Adrenal gland (tissue), 12 donors: ENCODE results near the gene TBX3. TPM values are rescaled to one million over a fixed set of nuclear protein-coding genes. Genes with fewer than 3 reads are reported as not detected.

Experiments used
- DNase-seq, 7 donors: peaks; one replicate each; pipeline ENCODE4 v3.0.0-alpha.2; 2019 to 2020
- H3K27ac ChIP-seq, 5 donors: fragments of 200-600 bp; sonication (generic) in 4 of 5; 1 replicate in 3 of 5; 2 replicates in 2 of 5; pipeline versions ENCODE4 v1.5.1 to v1.8.0; 2016 to 2020; ENCODE audit warnings: mild to moderate bottlenecking in 1 of 5
- H3K27me3 ChIP-seq: fragments of 200-600 bp; 2 replicates; pipeline ENCODE4 v1.8.0; 2021
- H3K36me3 ChIP-seq, 2 donors: fragments of 200-600 bp; replicated peaks in 1 of 2; 1 replicate in 1 of 2; 2 replicates in 1 of 2; pipeline versions ENCODE4 v1.5.1 to v1.8.0; 2018 to 2022
- H3K4me1 ChIP-seq, 2 donors: fragments of 200-600 bp; replicated peaks in 1 of 2; 1 replicate in 1 of 2; 2 replicates in 1 of 2; pipeline versions ENCODE4 v1.5.1 to v1.8.0; 2018 to 2021
- H3K4me3 ChIP-seq, 4 donors: fragments of 200-600 bp; sonication (generic) in 3 of 4; one replicate each; pipeline ENCODE4 v1.5.1; 2016 to 2018
- H3K9me3 ChIP-seq, 3 donors: fragments of 200-600 bp; sonication (generic) in 1 of 3; replicated peaks in 1 of 3; 1 replicate in 2 of 3; 2 replicates in 1 of 3; pipeline versions ENCODE4 v1.5.1 to v1.8.0; 2016 to 2021
- CTCF ChIP-seq, 6 experiments: fragments of 450-650 bp in 4 of 6; fragments of 200-600 bp in 2 of 6; sonication (generic) in 1 of 6; IDR thresholded peaks; 1 replicate in 5 of 6; 2 replicates in 1 of 6; pipeline versions ENCODE4 v1.5.1 to v1.8.0; 2016 to 2021; ENCODE audit warnings: antibody characterized with exemption in 6 of 6, mild to moderate bottlenecking in 2 of 6, moderate library complexity in 1 of 6
- POLR2A ChIP-seq, 2 donors: fragments of 450-650 bp; IDR thresholded peaks; one replicate each; pipeline ENCODE4 v1.6.1; 2017; ENCODE audit warnings: antibody characterized with exemption in 2 of 2, mild to moderate bottlenecking in 2 of 2, moderate library complexity in 1 of 2
- WGBS, 4 donors: extraction: QIAGEN DNeasy Blood & Tissue Kit in 2 of 4; methylation state at CpG; one replicate each; pipeline versions ENCODE4 v1.1.5 to v1.1.7; 2013 to 2017; 5-methylcytosine and 5-hydroxymethylcytosine counted together
- intact Hi-C, 2 donors: fragments of 100-400 bp; cut with DNase I; formaldehyde crosslinking; loops; one replicate each; pipeline versions ENCODE4 v1.14.1 to v1.15.0; 2022 to 2023
- polyA plus RNA-seq, 3 donors: library from polyadenylated mRNA; stranded (reverse); fragments of 200-250 nt in 2 of 3; fragments of 350-450 nt in 1 of 3; fragmentation: Illumina TruSeq in 1 of 3; extraction: RNeasy Lipid Tissue Mini Kit (QIAGEN cat#74804) in 1 of 3; gene quantifications; one replicate each; pipeline ENCODE4 v1.2.3, GENCODE V29; 2013 to 2014
- total RNA-seq, 9 donors: library from RNA; depleted of rRNA in 4 of 9; stranded (reverse); fragments of >200 nt in 4 of 9; fragments of 120-200 nt in 1 of 9; fragmentation: NEBNext Ultra II Directional in 1 of 9; extraction: Animal tissue kit (Norgen Biotek cat#: 25700) in 1 of 9; gene quantifications; one replicate each; pipeline versions ENCODE4 v1.1.0 to v1.2.4, GENCODE V29; 2013 to 2023
- donor health status: healthy with polysubstance abuse.
- donor health status: Bipolar disorder and iron deficiency.
- donor health status: DM: yes; HTN: yes; CAD: no.
- donor health status: DM: no; HTN: no; CAD: no.
- donor health status: DM: no; HTN: no; CAD: no.
- donor health status: DM: yes; HTN: yes; CAD: no.

The TBX3 gene
- total and polyA plus RNA-seq, 12 donors = 156 to 602 (median 354) TPM

- peaks cover 0 to 4% of the 10 kb centered on the region in 2 donors for H3K4me1 ChIP-seq
Observed at GRCh38 chr12:114700392-114701103, 16.6 kb upstream of the TBX3 start.

GRCh38 chr12:114698566-114699163 is 14.7 kb upstream of the TBX3 start:
- Histone ChIP-seq H3K4me3 (peak overlapping the region in 1 of 4 donors; percentile 42), H3K4me1 (peaks cover 0 to 13% of the 10 kb centered on the region in 2 donors), H3K27ac (no peak overlapping the region), H3K36me3 (no peaks in the 10 kb centered on the region), H3K27me3 (peaks cover 7% of the 10 kb centered on the region), H3K9me3 (no peaks in the 10 kb centered on the region)
- WGBS, 4 donors = 50 to 62% (median 54%) methylated on average over 6 of the region's 6 CpGs
- TF ChIP-seq POLR2A (IDR thresholded peaks at IDR 0.05) (no peak), CTCF (IDR thresholded peaks at IDR 0.05) (no peak)
- DNase-seq = no peak
- intact Hi-C loops = no loop called here

More at GRCh38 chr12:114700392-114701103, 16.6 kb upstream of the TBX3 start:
- no peaks in the 10 kb centered on the region for H3K36me3 ChIP-seq
- intact Hi-C loops = no loop called here
- 55 to 68% (median 58%) methylated on average over 30 to 33 of the region's 33 CpGs for WGBS, 4 donors
- H3K27ac ChIP-seq = no peak overlapping the region
- no peak overlapping the region for H3K4me3 ChIP-seq
- no peaks in the 10 kb centered on the region for H3K9me3 ChIP-seq
- peaks cover 7% of the 10 kb centered on the region for H3K27me3 ChIP-seq
- no peak for DNase-seq
- no peak for TF ChIP-seq CTCF (IDR thresholded peaks at IDR 0.05)
- TF ChIP-seq POLR2A (IDR thresholded peaks at IDR 0.05) = no peak

GRCh38 chr12:114697741-114698565 is 14.0 kb upstream of the TBX3 start:
- peak in 1 of 7 donors; percentile 10 for DNase-seq
- H3K36me3 ChIP-seq = no peaks in the 10 kb centered on the region
- peak overlapping the region in 2 of 4 donors; percentile 7 to 42 for H3K4me3 ChIP-seq
- 38 to 43% (median 42%) methylated on average over 50 to 55 of the region's 55 CpGs for WGBS, 4 donors
- no peak overlapping the region for H3K27ac ChIP-seq
- no peaks in the 10 kb centered on the region for H3K9me3 ChIP-seq
- TF ChIP-seq POLR2A (IDR thresholded peaks at IDR 0.05) (no peak), CTCF (IDR thresholded peaks at IDR 0.05) (no peak)
- H3K27me3 ChIP-seq = peaks cover 7% of the 10 kb centered on the region
- intact Hi-C loops = no loop called here
- peaks cover 0 to 13% of the 10 kb centered on the region in 2 donors for H3K4me1 ChIP-seq

GRCh38 chr12:114697243-114697716 is 13.3 kb upstream of the TBX3 start:
- DNase-seq = no peak
- TF ChIP-seq CTCF (IDR thresholded peaks at IDR 0.05) = no peak
- no peak for TF ChIP-seq POLR2A (IDR thresholded peaks at IDR 0.05)
- no peak overlapping the region for H3K4me3 ChIP-seq
- 46 to 67% (median 50%) methylated on average over 23 of the region's 23 CpGs for WGBS, 4 donors
- H3K36me3 ChIP-seq = no peaks in the 10 kb centered on the region
- H3K27ac ChIP-seq = no peak overlapping the region
- H3K4me1 ChIP-seq = peaks cover 0 to 9% of the 10 kb centered on the region in 2 donors
- intact Hi-C loops = no loop called here
- H3K9me3 ChIP-seq = no peaks in the 10 kb centered on the region
- H3K27me3 ChIP-seq = peaks cover 7% of the 10 kb centered on the region
